OCI-LY7 (cell line): ENCODE data around the gene MIPEP.

Source experiments
- EZH2phosphoT487 ChIP-seq: fragments of 200-600 bp; sonication (generic); IDR thresholded peaks from 2 replicates; pipeline ENCODE4 v1.6.1; 2018; ENCODE audit warnings: low read depth, borderline replicate concordance, mild to moderate bottlenecking, mixed run types, antibody characterized with exemption, low read length, moderate library complexity, mixed read lengths
- TF ChIP-seq, protein P1 (sequence below): fragments of 200-600 bp; sonication (generic); conservative IDR thresholded peaks from 2 replicates; pipeline ENCODE4 v1.5.1; 2014; ENCODE audit warnings: mild to moderate bottlenecking, antibody characterized with exemption, low read length, moderate library complexity, mixed read lengths

GRCh38 chr13:23847497-23847896 is 41.7 kb downstream of the MIPEP start:
- no peak for TF ChIP-seq EZH2phosphoT487
- TF ChIP-seq, protein P1, sequence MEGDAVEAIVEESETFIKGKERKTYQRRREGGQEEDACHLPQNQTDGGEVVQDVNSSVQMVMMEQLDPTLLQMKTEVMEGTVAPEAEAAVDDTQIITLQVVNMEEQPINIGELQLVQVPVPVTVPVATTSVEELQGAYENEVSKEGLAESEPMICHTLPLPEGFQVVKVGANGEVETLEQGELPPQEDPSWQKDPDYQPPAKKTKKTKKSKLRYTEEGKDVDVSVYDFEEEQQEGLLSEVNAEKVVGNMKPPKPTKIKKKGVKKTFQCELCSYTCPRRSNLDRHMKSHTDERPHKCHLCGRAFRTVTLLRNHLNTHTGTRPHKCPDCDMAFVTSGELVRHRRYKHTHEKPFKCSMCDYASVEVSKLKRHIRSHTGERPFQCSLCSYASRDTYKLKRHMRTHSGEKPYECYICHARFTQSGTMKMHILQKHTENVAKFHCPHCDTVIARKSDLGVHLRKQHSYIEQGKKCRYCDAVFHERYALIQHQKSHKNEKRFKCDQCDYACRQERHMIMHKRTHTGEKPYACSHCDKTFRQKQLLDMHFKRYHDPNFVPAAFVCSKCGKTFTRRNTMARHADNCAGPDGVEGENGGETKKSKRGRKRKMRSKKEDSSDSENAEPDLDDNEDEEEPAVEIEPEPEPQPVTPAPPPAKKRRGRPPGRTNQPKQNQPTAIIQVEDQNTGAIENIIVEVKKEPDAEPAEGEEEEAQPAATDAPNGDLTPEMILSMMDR: no peak
